ENCODE measurements around the gene HJV. TPM values are rescaled to one million over a fixed set of nuclear protein-coding genes. Genes with fewer than 3 reads are reported as not detected.

The HJV gene
- polyA plus RNA-seq, 2 donors, result not detected

- Histone ChIP-seq H3K4me1 (ENCODE audit: control insufficient read depth in 2 of 2, insufficient read depth in 2 of 2, low read length in 1 of 2) (no peaks in the 10 kb centered on the region), H3K36me3 (ENCODE audit: control insufficient read depth in 2 of 2, insufficient read depth in 2 of 2, low read length in 1 of 2) (no peaks in the 10 kb centered on the region), H3K27me3 (ENCODE audit: control insufficient read depth in 1 of 2, insufficient read depth in 2 of 2, low read length in 2 of 2) (peaks cover 0 to 5% of the 10 kb centered on the region in 2 donors), H3K4me3 (ENCODE audit: low read depth in 1 of 2, low read length in 2 of 2) (no peak overlapping the region), H3K9me3 (ENCODE audit: control insufficient read depth in 2 of 2, insufficient read depth in 1 of 2, low read depth in 1 of 2, low read length in 1 of 2) (no peaks in the 10 kb centered on the region), H3K27ac (ENCODE audit: low read depth in 2 of 2, low read length in 1 of 2) (no peak overlapping the region)
- 73 to 78% methylated on average over 7 of the region's 7 CpGs for WGBS, 2 donors
Measured at GRCh38 chr1:146022403-146023127, 1.0 kb upstream of the HJV start.

- no peaks in the 10 kb centered on the region for H3K9me3 ChIP-seq (ENCODE audit: control insufficient read depth in 2 of 2, insufficient read depth in 1 of 2, low read depth in 1 of 2, low read length in 1 of 2)
- no peaks in the 10 kb centered on the region for H3K36me3 ChIP-seq (ENCODE audit: control insufficient read depth in 2 of 2, insufficient read depth in 2 of 2, low read length in 1 of 2)
- H3K4me1 ChIP-seq (ENCODE audit: control insufficient read depth in 2 of 2, insufficient read depth in 2 of 2, low read length in 1 of 2), result no peaks in the 10 kb centered on the region
- WGBS, 2 donors, result 40 to 61% methylated on average over 1 of the region's 1 CpG
- H3K4me3 ChIP-seq (ENCODE audit: low read depth in 1 of 2, low read length in 2 of 2), result no peak overlapping the region
- H3K27me3 ChIP-seq (ENCODE audit: control insufficient read depth in 1 of 2, insufficient read depth in 2 of 2, low read length in 2 of 2), result peaks cover 0 to 5% of the 10 kb centered on the region in 2 donors
- H3K27ac ChIP-seq (ENCODE audit: low read depth in 2 of 2, low read length in 1 of 2), result no peak overlapping the region
Measured at GRCh38 chr1:146021050-146021445, 487 bp downstream of the HJV start.

GRCh38 chr1:146020058-146021049 lies 1.2 kb downstream of the HJV start:
- WGBS, 2 donors, result 87 to 89% methylated on average over 4 of the region's 4 CpGs

GRCh38 chr1:146019231-146020057 lies 2.1 kb downstream of the HJV start:
- H3K36me3 ChIP-seq (ENCODE audit: control insufficient read depth in 2 of 2, insufficient read depth in 2 of 2, low read length in 1 of 2), result no peaks in the 10 kb centered on the region
- H3K27ac ChIP-seq (ENCODE audit: low read depth in 2 of 2, low read length in 1 of 2), result no peak overlapping the region
- H3K4me3 ChIP-seq (ENCODE audit: low read depth in 1 of 2, low read length in 2 of 2), result peak overlapping the region in 1 of 2 donors; percentile 4
- H3K9me3 ChIP-seq (ENCODE audit: control insufficient read depth in 2 of 2, insufficient read depth in 1 of 2, low read depth in 1 of 2, low read length in 1 of 2), result no peaks in the 10 kb centered on the region
- H3K27me3 ChIP-seq (ENCODE audit: control insufficient read depth in 1 of 2, insufficient read depth in 2 of 2, low read length in 2 of 2), result peaks cover 0 to 5% of the 10 kb centered on the region in 2 donors
- WGBS, 2 donors, result 17 to 19% methylated on average over 42 to 43 of the region's 43 CpGs
- no peaks in the 10 kb centered on the region for H3K4me1 ChIP-seq (ENCODE audit: control insufficient read depth in 2 of 2, insufficient read depth in 2 of 2, low read length in 1 of 2)

More at GRCh38 chr1:146020058-146021049, 1.2 kb downstream of the HJV start:
- H3K4me1 ChIP-seq (ENCODE audit: control insufficient read depth in 2 of 2, insufficient read depth in 2 of 2, low read length in 1 of 2), result no peaks in the 10 kb centered on the region
- no peak overlapping the region for H3K4me3 ChIP-seq (ENCODE audit: low read depth in 1 of 2, low read length in 2 of 2)
- peaks cover 0 to 5% of the 10 kb centered on the region in 2 donors for H3K27me3 ChIP-seq (ENCODE audit: control insufficient read depth in 1 of 2, insufficient read depth in 2 of 2, low read length in 2 of 2)
- no peak overlapping the region for H3K27ac ChIP-seq (ENCODE audit: low read depth in 2 of 2, low read length in 1 of 2)
- H3K36me3 ChIP-seq (ENCODE audit: control insufficient read depth in 2 of 2, insufficient read depth in 2 of 2, low read length in 1 of 2), result no peaks in the 10 kb centered on the region
- no peaks in the 10 kb centered on the region for H3K9me3 ChIP-seq (ENCODE audit: control insufficient read depth in 2 of 2, insufficient read depth in 1 of 2, low read depth in 1 of 2, low read length in 1 of 2)

GRCh38 chr1:146016891-146017290 lies 4.6 kb downstream of the HJV start:
- no peaks in the 10 kb centered on the region for H3K4me1 ChIP-seq (ENCODE audit: control insufficient read depth in 2 of 2, insufficient read depth in 2 of 2, low read length in 1 of 2)
- no peaks in the 10 kb centered on the region for H3K9me3 ChIP-seq (ENCODE audit: control insufficient read depth in 2 of 2, insufficient read depth in 1 of 2, low read depth in 1 of 2, low read length in 1 of 2)
- 57 to 74% methylated on average over 1 of the region's 1 CpG for WGBS, 2 donors
- H3K27ac ChIP-seq (ENCODE audit: low read depth in 2 of 2, low read length in 1 of 2), result no peak overlapping the region
- H3K27me3 ChIP-seq (ENCODE audit: control insufficient read depth in 1 of 2, insufficient read depth in 2 of 2, low read length in 2 of 2), result peaks cover 0 to 5% of the 10 kb centered on the region in 2 donors
- H3K36me3 ChIP-seq (ENCODE audit: control insufficient read depth in 2 of 2, insufficient read depth in 2 of 2, low read length in 1 of 2), result no peaks in the 10 kb centered on the region
- H3K4me3 ChIP-seq (ENCODE audit: low read depth in 1 of 2, low read length in 2 of 2), result no peak overlapping the region

DNA sequence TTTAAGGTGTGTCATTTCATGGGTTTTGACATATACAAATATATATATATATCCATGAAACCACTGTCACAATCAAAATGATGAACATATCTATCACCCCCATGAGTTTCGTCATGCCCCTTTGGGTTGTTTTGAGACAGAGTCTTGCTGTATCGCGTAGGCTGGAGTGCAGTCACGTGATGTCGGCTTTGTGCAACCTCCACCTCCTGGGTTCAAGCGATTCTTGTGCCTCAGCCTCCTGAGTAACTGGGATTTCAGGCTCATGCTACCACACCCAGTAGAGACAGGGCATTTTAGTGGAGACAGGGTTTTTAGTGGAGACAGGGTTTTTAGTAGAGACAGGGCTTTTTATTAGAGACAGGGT lies 8.0 kb downstream of the HJV start:
- WGBS, 2 donors, result 76 to 80% methylated on average over 6 of the region's 6 CpGs
- no peaks in the 10 kb centered on the region for H3K4me1 ChIP-seq (ENCODE audit: control insufficient read depth in 2 of 2, insufficient read depth in 2 of 2, low read length in 1 of 2)
- H3K27ac ChIP-seq (ENCODE audit: low read depth in 2 of 2, low read length in 1 of 2), result no peak overlapping the region

DNA sequence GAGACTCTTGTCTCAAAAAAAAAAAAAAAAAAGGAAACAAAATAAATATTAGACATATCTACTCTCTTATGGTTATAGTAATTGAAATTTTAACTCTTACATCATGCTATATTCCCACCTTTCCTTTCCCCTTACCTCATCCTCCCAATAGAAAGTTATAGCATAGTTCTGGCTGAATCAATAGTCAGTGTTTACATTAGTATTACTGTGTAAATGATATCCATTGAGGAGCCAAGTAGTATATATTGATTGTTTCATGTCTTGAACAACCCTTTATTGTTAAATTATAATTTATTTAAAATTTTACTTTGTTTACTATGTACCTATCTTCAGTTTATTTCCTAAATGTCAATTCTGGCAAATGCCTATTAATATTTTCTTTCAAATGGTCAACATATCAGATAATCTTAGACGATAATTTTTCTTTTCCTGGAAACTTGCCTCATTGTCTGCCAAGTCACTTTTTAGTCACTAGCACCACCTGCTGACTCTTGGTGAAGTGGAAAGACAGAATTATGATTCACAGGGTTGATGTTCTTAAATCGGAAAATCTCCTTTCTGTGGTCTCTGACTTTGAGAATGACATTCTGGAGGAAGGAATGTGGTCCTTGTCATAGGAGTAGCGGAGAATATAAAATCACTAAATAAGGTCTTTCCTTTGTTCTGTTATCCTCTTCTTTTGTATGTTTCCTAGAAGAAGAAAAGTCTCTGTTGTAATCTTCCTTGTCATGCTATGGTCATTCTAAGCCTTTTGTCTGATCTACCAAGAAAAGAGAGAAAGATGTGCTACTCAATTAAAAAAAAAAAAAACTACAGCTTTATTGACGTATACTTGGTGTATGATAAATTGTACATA lies 8.6 kb downstream of the HJV start:
- Histone ChIP-seq H3K9me3 (ENCODE audit: control insufficient read depth in 2 of 2, insufficient read depth in 1 of 2, low read depth in 1 of 2, low read length in 1 of 2) (no peaks in the 10 kb centered on the region), H3K4me3 (ENCODE audit: low read depth in 1 of 2, low read length in 2 of 2) (no peak overlapping the region), H3K27me3 (ENCODE audit: control insufficient read depth in 1 of 2, insufficient read depth in 2 of 2, low read length in 2 of 2) (no peaks in the 10 kb centered on the region), H3K36me3 (ENCODE audit: control insufficient read depth in 2 of 2, insufficient read depth in 2 of 2, low read length in 1 of 2) (no peaks in the 10 kb centered on the region), H3K4me1 (ENCODE audit: control insufficient read depth in 2 of 2, insufficient read depth in 2 of 2, low read length in 1 of 2) (no peaks in the 10 kb centered on the region), H3K27ac (ENCODE audit: low read depth in 2 of 2, low read length in 1 of 2) (no peak overlapping the region)
- 6 to 8% methylated on average over 4 of the region's 4 CpGs for WGBS, 2 donors

More for the DNA sequence above, 8.0 kb downstream of the HJV start:
- no peaks in the 10 kb centered on the region for H3K9me3 ChIP-seq (ENCODE audit: control insufficient read depth in 2 of 2, insufficient read depth in 1 of 2, low read depth in 1 of 2, low read length in 1 of 2)
- no peak overlapping the region for H3K4me3 ChIP-seq (ENCODE audit: low read depth in 1 of 2, low read length in 2 of 2)
- no peaks in the 10 kb centered on the region for H3K27me3 ChIP-seq (ENCODE audit: control insufficient read depth in 1 of 2, insufficient read depth in 2 of 2, low read length in 2 of 2)
- no peaks in the 10 kb centered on the region for H3K36me3 ChIP-seq (ENCODE audit: control insufficient read depth in 2 of 2, insufficient read depth in 2 of 2, low read length in 1 of 2)

- no peaks in the 10 kb centered on the region for H3K4me1 ChIP-seq (ENCODE audit: control insufficient read depth in 2 of 2, insufficient read depth in 2 of 2, low read length in 1 of 2)
- no peaks in the 10 kb centered on the region for H3K9me3 ChIP-seq (ENCODE audit: control insufficient read depth in 2 of 2, insufficient read depth in 1 of 2, low read depth in 1 of 2, low read length in 1 of 2)
- 60 to 73% methylated on average over 8 of the region's 8 CpGs for WGBS, 2 donors
- no peak overlapping the region for H3K4me3 ChIP-seq (ENCODE audit: low read depth in 1 of 2, low read length in 2 of 2)
- H3K27me3 ChIP-seq (ENCODE audit: control insufficient read depth in 1 of 2, insufficient read depth in 2 of 2, low read length in 2 of 2), result no peaks in the 10 kb centered on the region
- H3K27ac ChIP-seq (ENCODE audit: low read depth in 2 of 2, low read length in 1 of 2), result peak overlapping the region; percentile 15 to 42
- H3K36me3 ChIP-seq (ENCODE audit: control insufficient read depth in 2 of 2, insufficient read depth in 2 of 2, low read length in 1 of 2), result no peaks in the 10 kb centered on the region
Measured at GRCh38 chr1:146010126-146010738, 11.3 kb downstream of the HJV start.

Measured in esophagus (tissue), 2 donors.